PC-3 (cell line): ENCODE measurements around the gene COA5. TPM values are rescaled to one million over a fixed set of nuclear protein-coding genes. Genes with fewer than 3 reads are reported as not detected.

Experiments used
- ATAC-seq: fragments of 200-7000 bp; cut with Tn5 transposase; 2 replicates; pipeline ENCODE4 v1.9.1; 2020; ENCODE audit warnings: mild to moderate bottlenecking, moderate library complexity
- BruUV-seq: library from RNA; stranded (reverse); fragments of 400-500 nt; replicated peaks from 2 replicates; lab custom pipeline; 2021; lab: Mats Ljungman, UMichigan
- CTCF ChIA-PET: fragments of 300-600 bp; sonication (Branson Sonifier 250); formaldehyde crosslinking; loops from one replicate; lab custom pipeline; 2022; ENCODE audit warnings: antibody characterized with exemption; lab: Charles Lee
- POLR2A ChIA-PET: fragments of 300-600 bp; sonication (Branson Sonifier 250); formaldehyde crosslinking; loops from one replicate; lab custom pipeline; 2022; ENCODE audit warnings: antibody characterized with exemption; ENCODE audit not compliant: unreplicated experiment; lab: Charles Lee
- DNase-seq: peaks from one replicate; pipeline ENCODE4 v3.0.0-alpha.2; 2015
- H2AFZ ChIP-seq: fragments of 300-600 bp; sonication (generic); 2 replicates; pipeline ENCODE4 v1.6.0; 2016; ENCODE audit warnings: antibody characterized with exemption, low read length
- H3F3A ChIP-seq: fragments of 300-600 bp; sonication (generic); one replicate; pipeline ENCODE4 v1.6.0; 2017; ENCODE audit warnings: antibody characterized with exemption, low read length, control low read depth, mild to moderate bottlenecking; ENCODE audit not compliant: unreplicated experiment
- H3K27ac ChIP-seq: fragments of 300-600 bp; sonication (generic); 2 replicates; pipeline ENCODE4 v1.5.1; 2016; ENCODE audit warnings: mild to moderate bottlenecking, low read length
- H3K27me3 ChIP-seq: fragments of 300-600 bp; sonication (generic); 2 replicates; pipeline ENCODE4 v1.6.1; 2016; ENCODE audit warnings: low read length, mixed read lengths
- H3K36me3 ChIP-seq: fragments of 300-600 bp; sonication (generic); 2 replicates; pipeline ENCODE4 v1.6.1; 2016; ENCODE audit warnings: low read depth, mixed run types, low read length, mixed read lengths
- H3K4me1 ChIP-seq: fragments of 300-600 bp; sonication (generic); 2 replicates; pipeline ENCODE4 v1.5.1; 2016; ENCODE audit warnings: low read length; ENCODE audit not compliant: insufficient read depth
- H3K4me2 ChIP-seq: fragments of 300-600 bp; sonication (generic); 2 replicates; pipeline ENCODE4 v1.6.0; 2016; ENCODE audit warnings: low read length
- H3K4me3 ChIP-seq: fragments of 300-600 bp; sonication (generic); 2 replicates; pipeline ENCODE4 v1.5.1; 2016; ENCODE audit warnings: mild to moderate bottlenecking, low read length, mixed read lengths
- H3K79me2 ChIP-seq: fragments of 300-600 bp; sonication (generic); 2 replicates; pipeline ENCODE4 v1.6.1; 2017; ENCODE audit warnings: low read length, mixed read lengths
- H3K9ac ChIP-seq: fragments of 300-600 bp; sonication (generic); 2 replicates; pipeline ENCODE4 v1.6.0; 2016; ENCODE audit warnings: mild to moderate bottlenecking, low read length
- H3K9me2 ChIP-seq: fragments of 300-600 bp; sonication (generic); replicated peaks from 2 replicates; pipeline ENCODE4 v1.6.1; 2016; ENCODE audit warnings: mixed run types, low read length, mixed read lengths
- H3K9me3 ChIP-seq: fragments of 300-600 bp; sonication (generic); 2 replicates; pipeline ENCODE4 v1.6.1; 2016; ENCODE audit warnings: low read length, mixed read lengths
- H4K20me1 ChIP-seq: fragments of 300-600 bp; sonication (generic); 2 replicates; pipeline ENCODE4 v1.6.1; 2016; ENCODE audit warnings: low read length, mixed read lengths
- EZH2 ChIP-seq: fragments of 300-600 bp; sonication (generic); IDR thresholded peaks from one replicate; pipeline ENCODE4 v1.6.1; 2017; ENCODE audit warnings: antibody characterized with exemption, mild to moderate bottlenecking, low read length; ENCODE audit not compliant: unreplicated experiment
- EZH2phosphoT487 ChIP-seq: fragments of 300-600 bp; sonication (generic); IDR thresholded peaks from 2 replicates; pipeline ENCODE4 v1.6.1; 2018; ENCODE audit warnings: mild to moderate bottlenecking, antibody characterized with exemption, low read length, borderline replicate concordance
- intact Hi-C: fragments of 100-400 bp; cut with micrococcal nuclease; formaldehyde crosslinking; loops from 2 replicates; pipeline ENCODE4 v1.9.0; 2023
- total RNA-seq: library from RNA; depleted of rRNA; stranded (reverse); fragments of >200 nt; gene quantifications from 2 replicates; pipeline ENCODE4 v1.2.3, GENCODE V29; 2014
- TF ChIP-seq, protein P1 (sequence below): fragments of 300-600 bp; sonication (generic); conservative IDR thresholded peaks from 2 replicates; pipeline ENCODE4 v1.5.1; 2017; ENCODE audit warnings: antibody characterized with exemption, low read depth, mild to moderate bottlenecking, low read length

COA5 gene
- total RNA-seq, 1 experiment from 2014 or later: 37.2 TPM

GRCh38 chr2:98565286-98565860 lies 42.9 kb downstream of the COA5 start:
- H3K4me3 ChIP-seq: no peak overlapping the region
- POLR2A ChIA-PET: no interaction called here
- no peaks in the 10 kb centered on the region for H3F3A ChIP-seq
- no peaks in the 10 kb centered on the region; the same call in 1 of the 2 replicates for H3K36me3 ChIP-seq
- no peak for ATAC-seq
- no peaks in the 10 kb centered on the region for H4K20me1 ChIP-seq
- H3K9ac ChIP-seq: no peak overlapping the region
- peaks cover 5% of the 10 kb centered on the region for H3K4me1 ChIP-seq
- H2AFZ ChIP-seq: no peak overlapping the region
- DNase-seq: no peak
- no TSS peak for BruUV-seq
- CTCF ChIA-PET: no interaction called here
- H3K27ac ChIP-seq: no peak overlapping the region
- no peak for TF ChIP-seq EZH2
- TF ChIP-seq, protein P1, sequence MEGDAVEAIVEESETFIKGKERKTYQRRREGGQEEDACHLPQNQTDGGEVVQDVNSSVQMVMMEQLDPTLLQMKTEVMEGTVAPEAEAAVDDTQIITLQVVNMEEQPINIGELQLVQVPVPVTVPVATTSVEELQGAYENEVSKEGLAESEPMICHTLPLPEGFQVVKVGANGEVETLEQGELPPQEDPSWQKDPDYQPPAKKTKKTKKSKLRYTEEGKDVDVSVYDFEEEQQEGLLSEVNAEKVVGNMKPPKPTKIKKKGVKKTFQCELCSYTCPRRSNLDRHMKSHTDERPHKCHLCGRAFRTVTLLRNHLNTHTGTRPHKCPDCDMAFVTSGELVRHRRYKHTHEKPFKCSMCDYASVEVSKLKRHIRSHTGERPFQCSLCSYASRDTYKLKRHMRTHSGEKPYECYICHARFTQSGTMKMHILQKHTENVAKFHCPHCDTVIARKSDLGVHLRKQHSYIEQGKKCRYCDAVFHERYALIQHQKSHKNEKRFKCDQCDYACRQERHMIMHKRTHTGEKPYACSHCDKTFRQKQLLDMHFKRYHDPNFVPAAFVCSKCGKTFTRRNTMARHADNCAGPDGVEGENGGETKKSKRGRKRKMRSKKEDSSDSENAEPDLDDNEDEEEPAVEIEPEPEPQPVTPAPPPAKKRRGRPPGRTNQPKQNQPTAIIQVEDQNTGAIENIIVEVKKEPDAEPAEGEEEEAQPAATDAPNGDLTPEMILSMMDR: no peak
- TF ChIP-seq EZH2phosphoT487: no peak
- H3K9me2 ChIP-seq: no peaks in the 10 kb centered on the region
- no peak overlapping the region for H3K4me2 ChIP-seq
- H3K9me3 ChIP-seq: no peaks in the 10 kb centered on the region
- intact Hi-C loops: no loop called here
- H3K79me2 ChIP-seq: no peaks in the 10 kb centered on the region
- H3K27me3 ChIP-seq: no peaks in the 10 kb centered on the region

DNA sequence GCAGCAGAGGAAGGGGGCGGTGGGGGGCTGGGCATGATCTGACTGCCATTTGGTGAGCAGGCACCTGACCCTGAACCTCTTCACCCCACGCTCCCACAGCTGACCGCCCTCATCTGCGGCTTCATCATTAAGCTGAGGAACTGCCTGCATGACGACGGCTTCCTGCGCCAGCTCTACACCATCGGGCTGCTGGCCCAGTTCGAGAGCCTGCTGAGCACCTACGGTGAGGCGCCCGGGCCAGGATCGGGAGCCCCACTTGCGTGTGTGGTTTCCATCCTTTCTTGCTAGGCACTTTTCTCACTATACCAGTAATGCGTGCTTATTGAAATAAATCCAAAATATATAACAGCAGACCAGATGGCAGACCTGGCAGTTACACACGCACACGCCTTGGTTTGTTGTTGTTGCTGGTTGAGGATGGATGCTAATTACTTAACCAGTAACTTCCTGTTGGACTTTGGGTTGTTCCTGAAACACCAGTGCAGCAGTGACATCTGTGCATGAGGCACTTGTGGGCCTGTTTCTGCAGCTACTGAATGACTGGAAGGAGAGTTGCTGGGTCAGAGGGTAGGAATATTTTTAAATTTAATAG lies 43.7 kb downstream of the COA5 start:
- POLR2A ChIA-PET: no interaction called here
- BruUV-seq: no TSS peak
- Histone ChIP-seq H3K4me1 (peaks cover 12% of the 10 kb centered on the region), H3K9me3 (no peaks in the 10 kb centered on the region), H3K36me3 (no peaks in the 10 kb centered on the region; the same call in 1 of the 2 replicates), H3K27me3 (no peaks in the 10 kb centered on the region), H3K4me3 (no peak overlapping the region), H3K4me2 (no peak overlapping the region), H3K79me2 (no peaks in the 10 kb centered on the region), H3K9ac (no peak overlapping the region), H4K20me1 (no peaks in the 10 kb centered on the region), H3K9me2 (no peaks in the 10 kb centered on the region), H3K27ac (no peak overlapping the region), H2AFZ (no peak overlapping the region), H3F3A (no peaks in the 10 kb centered on the region)
- intact Hi-C loops: no loop called here
- TF ChIP-seq, protein P1: no peak
- TF ChIP-seq EZH2phosphoT487 (no peak), EZH2 (no peak)
- no peak for ATAC-seq
- DNase-seq: no peak
- CTCF ChIA-PET: no interaction called here

- H3K27ac ChIP-seq: no peak overlapping the region
- no peaks in the 10 kb centered on the region for H3F3A ChIP-seq
- POLR2A ChIA-PET: no interaction called here
- H3K9me2 ChIP-seq: no peaks in the 10 kb centered on the region
- no peak overlapping the region for H3K9ac ChIP-seq
- H3K79me2 ChIP-seq: no peaks in the 10 kb centered on the region
- H3K27me3 ChIP-seq: no peaks in the 10 kb centered on the region
- no peaks in the 10 kb centered on the region; the same call in 1 of the 2 replicates for H3K36me3 ChIP-seq
- TF ChIP-seq EZH2 (no peak), EZH2phosphoT487 (no peak)
- TF ChIP-seq, protein P1: no peak
- intact Hi-C loops: no loop called here
- ATAC-seq: no peak
- H3K4me1 ChIP-seq: peaks cover 16% of the 10 kb centered on the region
- H3K9me3 ChIP-seq: no peaks in the 10 kb centered on the region
- H4K20me1 ChIP-seq: no peaks in the 10 kb centered on the region
- BruUV-seq: no TSS peak
- CTCF ChIA-PET: no interaction called here
- no peak for DNase-seq
- no peak overlapping the region for H3K4me2 ChIP-seq
- no peak overlapping the region for H3K4me3 ChIP-seq
- no peak overlapping the region for H2AFZ ChIP-seq
Measured at GRCh38 chr2:98563394-98563793, 44.9 kb downstream of the COA5 start.
